Measurements from ENCODE around the gene NPHS1.

The NPHS1 gene

DNA sequence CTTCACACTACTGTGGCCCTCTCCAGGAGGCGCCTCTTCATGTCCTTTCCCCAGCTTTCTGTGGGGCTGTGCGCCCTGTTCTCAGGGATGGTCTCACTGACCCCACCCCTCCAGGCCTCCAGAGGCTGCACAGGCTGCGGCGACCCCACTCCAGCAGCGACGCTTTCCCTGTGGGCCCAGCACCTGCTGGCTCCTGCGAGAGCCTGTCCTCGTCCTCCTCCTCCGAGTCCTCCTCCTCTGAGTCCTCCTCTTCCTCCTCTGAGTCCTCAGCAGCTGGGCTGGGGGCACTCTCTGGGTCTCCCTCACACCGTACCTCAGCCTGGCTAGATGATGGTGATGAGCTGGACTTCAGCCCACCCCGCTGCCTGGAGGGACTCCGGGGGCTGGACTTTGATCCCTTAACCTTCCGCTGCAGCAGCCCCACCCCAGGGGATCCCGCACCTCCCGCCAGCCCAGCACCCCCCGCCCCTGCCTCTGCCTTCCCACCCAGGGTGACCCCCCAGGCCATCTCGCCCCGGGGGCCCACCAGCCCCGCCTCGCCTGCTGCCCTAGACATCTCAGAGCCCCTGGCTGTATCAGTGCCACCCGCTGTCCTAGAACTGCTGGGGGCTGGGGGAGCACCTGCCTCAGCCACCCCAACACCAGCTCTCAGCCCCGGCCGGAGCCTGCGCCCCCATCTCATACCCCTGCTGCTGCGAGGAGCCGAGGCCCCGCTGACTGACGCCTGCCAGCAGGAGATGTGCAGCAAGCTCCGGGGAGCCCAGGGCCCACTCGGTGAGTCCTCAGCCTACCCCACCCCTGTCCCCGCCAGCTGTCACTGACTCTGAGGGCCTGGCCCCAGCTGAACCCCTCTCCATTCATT, 65.8 kb downstream of the NPHS1 start:
- DNase-seq = no peak

DNA sequence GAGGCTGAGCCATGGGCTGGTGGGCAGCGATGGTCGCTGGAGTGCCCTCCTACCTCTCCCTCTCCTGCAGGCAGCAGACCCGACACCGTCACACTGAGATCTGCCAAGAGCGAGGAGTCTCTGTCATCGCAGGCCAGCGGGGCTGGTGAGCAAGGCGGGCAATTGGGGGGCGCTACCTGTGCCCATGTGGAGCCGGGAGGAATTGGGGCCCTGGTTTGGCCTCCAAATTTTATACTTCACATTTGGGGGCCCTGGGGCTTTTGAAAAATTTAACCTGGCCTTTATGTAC, 67.0 kb downstream of the NPHS1 start:
- no peak for DNase-seq

DNA sequence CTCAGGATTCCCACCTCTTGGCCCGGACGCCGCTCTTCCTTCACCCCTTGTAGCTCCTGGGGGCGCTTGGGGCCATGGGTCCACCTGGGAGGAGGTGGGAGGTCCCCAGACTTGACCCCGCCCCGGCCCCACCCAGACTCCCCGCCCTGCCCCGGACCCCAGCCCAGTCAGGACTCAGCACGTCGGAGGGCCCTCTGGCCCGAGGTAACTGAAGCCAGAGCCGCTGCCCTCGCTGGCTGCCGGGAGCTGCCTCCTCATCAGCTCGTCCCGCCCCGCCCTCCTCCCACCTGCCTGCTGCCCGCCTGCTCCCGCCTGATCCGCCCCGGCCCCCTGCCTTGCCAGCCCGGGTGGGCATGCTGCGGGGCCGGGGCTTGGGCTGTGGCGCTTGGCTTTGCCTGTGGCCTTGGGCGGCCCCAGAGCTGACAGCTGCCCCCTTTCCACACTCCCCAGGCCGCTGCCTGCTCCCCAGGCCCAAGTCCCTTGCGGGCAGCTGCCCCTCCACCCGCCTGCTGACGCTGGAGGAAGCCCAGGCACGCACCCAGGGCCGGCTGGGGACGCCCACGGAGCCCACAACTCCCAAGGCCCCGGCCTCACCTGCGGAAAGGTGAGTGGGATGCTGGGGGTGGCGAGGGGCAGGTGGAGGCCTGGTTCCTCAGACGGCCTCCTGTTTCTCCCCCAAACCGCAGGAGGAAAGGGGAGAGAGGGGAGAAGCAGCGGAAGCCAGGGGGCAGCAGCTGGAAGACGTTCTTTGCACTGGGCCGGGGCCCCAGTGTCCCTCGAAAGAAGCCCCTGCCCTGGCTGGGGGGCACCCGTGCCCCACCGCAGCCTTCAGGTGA, 67.6 kb downstream of the NPHS1 start:
- DNase-seq = no peak

DNA sequence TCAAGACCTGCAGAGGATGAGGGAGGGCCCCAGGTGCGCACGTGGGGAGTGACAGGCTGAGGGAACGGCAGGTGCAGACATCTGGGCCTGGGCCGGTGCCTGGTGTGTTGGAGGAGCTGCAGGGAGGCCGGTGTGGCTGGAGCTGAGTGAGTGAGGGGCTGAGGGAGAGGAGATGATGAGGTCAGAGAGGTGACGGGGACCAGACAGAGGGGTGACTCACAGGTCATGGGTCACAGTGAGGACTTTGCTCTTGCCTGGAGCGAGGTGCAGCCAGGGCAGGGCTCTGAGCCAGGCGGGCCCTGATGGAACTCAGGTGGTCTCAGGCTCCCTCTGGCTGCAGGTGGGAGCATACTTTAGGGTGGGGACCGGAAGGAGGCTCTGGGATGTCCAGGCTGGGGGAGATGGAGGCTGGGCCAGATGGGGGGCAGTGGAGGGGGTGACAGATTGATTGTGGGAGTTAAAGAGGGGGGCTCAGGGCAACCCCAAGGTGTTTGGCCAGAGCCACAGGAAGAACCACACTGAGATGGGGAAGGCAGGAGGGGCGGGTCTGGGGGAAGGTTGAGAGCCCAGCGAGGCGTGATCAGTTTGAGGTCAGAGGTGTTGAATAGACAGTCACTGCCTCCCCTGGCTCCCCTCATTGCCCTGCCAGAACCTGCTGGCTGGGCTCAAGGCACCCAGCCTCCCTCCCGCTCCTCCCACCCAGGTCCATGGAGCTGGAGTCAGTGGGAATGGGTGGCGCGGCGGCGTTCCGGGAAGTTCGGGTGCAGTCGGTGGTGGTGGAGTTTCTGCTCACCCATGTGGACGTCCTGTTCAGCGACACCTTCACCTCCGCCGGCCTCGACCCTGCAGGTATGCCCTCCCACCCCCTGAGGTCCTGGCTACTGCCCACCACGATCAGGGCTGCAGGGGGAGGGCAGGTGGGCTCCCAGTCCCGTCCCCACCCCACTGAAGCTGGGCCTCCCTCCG, 68.6 kb downstream of the NPHS1 start:
- DNase-seq = no peak

DNA sequence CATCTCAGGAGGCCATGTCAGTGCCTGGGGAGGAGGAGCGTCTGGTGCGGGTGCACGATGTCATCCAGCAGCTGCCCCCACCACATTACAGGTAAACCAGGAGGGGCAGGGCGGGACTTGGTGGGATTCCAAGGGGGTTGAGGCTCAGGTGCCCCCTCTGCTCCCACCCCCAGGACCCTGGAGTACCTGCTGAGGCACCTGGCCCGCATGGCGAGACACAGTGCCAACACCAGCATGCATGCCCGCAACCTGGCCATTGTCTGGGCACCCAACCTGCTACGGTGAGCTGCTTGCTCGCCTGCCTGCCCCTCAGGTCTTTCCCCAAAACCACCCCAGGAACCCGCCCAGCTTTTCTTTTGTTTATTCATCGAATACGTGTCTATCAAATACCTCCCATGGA, 69.7 kb downstream of the NPHS1 start:
- no peak for DNase-seq

DNA sequence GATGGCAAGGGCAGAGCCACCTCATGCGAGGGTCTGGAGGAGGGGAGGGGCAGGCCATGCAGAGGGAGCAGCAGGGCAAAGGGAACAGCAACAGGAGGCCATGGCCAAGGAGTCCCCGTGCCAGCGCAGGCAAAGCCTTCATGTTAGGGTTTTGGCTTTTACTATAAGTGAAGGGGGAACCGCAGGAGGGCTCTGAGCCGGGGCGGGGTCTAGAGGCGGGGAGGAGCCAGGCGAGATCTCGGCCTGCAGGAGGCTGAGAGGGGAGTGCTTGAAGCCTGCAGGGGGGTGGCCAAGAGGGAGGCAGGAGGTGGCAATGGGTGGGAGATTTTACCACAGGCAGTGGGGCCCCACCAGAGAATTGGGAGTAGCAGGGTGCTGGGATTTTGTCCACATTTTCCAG, 70.7 kb downstream of the NPHS1 start:
- no peak for DNase-seq

DNA sequence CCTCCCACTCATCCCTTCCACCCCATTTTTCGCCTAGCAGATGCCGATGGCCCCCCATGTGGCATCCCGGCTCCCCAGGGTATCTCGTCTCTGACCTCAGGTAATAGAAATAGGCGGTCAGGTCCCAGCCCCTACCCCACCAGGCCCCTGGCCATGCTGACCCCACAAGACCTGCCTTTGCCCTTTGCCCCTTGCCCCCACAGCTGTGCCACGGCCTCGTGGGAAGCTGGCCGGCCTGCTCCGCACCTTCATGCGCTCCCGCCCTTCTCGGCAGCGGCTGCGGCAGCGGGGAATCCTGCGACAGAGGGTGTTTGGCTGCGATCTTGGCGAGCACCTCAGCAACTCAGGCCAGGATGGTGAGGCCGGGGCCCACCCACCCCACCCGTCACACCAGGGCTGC, 71.6 kb downstream of the NPHS1 start:
- DNase-seq = no peak

DNA sequence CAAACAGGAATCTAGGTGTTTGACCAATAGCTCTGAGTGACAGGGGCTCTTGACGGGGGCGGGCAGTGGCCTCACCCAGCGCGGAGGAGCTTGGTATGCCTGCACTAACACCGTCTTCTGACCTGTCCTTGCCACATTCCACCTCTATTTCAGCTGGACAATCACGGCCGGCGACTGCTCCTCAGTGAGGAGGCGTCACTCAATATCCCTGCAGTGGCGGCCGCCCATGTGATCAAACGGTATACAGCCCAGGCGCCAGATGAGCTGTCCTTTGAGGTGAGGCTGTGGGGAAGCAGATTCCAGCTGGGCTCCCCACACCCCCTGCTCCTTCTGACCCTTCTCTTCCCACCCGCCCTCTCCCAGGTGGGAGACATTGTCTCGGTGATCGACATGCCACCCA, 72.2 kb downstream of the NPHS1 start:
- DNase-seq = no peak

DNA sequence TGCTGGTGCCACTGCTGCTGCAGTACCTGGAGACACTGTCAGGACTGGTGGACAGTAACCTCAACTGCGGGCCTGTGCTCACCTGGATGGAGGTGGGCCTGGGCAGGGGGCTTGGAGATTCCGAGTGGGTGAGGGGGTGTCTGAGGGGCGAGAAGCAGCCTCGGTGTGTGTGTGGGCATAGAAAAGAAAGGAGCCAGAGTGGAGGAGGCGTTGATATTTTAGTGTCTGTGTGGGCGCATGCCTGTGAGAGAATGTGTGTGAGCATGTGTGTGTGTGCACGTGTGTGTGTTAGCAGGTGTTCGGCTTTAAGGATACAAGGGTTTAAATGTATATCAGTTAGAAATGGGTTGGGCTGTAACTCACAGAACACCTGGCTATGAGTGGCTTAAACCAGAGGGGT, 73.3 kb downstream of the NPHS1 start:
- no peak for DNase-seq

DNA sequence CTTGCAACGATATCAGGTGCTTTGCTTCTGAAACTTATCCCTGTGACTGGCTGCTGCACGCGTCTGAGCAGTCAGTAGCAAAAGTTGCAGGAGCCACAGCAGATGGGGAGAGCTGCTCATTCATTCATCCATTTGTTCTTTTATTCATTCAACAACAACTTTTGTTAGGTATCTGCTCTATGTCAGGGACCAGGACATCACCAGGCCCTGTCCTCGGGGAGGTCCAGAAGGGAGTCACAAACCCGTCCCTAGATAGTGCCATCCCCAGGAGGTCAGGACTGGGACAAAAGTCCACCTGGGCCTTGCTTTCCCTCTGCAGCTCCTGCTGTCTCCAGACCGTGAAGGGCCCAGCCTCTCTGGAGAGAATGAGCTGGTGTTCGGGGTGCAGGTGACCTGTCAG, 74.3 kb downstream of the NPHS1 start:
- DNase-seq = no peak

DNA sequence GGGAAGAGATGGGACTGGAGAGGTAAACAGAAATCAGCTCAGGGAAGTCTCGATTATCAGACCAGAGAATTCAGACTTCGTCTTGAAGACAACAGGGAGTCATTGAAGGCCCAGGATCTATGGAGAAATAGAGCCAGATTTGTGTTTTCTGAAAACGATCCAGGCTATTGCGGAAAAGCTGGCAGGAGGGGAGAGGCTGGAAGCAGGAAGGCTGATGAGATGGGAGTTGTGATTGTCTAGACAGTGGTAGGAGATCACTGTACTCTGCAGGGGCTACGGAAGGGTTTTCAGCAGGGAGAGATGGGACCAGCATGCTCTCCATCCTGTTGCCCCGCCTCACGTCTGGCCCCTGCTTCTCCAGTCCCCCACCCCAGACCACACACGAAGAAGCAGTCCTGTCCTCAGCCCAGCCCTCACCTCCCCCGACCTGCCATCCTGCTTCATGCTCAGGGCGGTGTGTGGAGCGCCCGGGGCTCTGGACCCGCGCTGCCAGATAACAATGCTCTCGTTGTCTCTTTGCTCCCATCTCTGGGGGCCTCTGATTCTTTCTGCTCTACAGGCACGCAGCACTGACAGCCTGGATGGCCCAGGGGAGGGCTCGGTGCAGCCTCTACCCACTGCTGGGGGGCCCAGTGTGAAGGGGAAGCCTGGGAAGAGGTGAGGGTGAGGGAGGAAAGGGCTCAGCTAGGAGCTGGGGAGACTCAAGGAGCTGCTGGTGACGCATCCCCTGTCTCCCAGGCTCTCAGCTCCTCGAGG, 75.0 kb downstream of the NPHS1 start:
- no peak for DNase-seq

DNA sequence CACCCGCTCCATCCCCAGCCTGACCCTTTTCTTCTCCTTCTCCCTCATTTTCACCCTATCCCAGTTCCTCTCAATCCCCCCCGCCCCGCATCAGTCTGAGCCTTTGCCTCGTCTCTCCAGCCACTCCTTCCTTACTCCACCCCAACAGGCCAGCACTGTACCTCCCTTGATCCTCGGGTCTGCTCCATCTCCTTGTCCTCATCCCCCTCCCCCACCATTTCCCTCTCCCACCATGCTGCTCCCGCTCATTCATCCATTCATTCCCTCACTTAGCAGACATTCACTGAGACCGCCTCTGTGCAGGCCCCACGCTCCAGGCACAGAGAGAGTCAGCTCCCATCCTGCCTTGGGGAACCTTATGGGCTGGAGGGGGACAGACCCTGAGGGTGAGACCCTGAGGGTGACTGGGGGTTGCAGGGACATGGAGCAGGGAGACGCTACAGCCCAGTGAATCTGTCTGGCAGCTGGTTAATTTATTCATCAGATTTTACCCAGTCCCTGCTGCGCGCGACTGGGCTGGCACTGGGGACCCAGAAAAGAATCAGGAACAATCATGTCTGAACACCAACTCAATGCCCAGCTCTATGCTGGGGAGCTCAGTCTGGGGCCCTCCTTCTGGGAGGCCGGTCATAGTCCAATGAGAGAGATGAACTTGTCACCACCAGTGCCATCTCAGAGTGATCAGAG, 76.1 kb downstream of the NPHS1 start:
- no peak for DNase-seq

Measured in hematopoietic multipotent progenitor cell treated with erythropoietin and hydrocortisone succinate and interleukin-3 and kit ligand, for 6 days (in vitro differentiated cells).